GM19463 (cell line): ENCODE measurements around the gene PRLH.
"Not testable (repeated sequence)": the region's sequence is repeated elsewhere in the genome, so short reads cannot be mapped to it uniquely, and the experiment has no call there.

Source experiments
- ATAC-seq: cut with Tn5 transposase; IDR thresholded peaks from one replicate; pipeline ENCODE4 v1.9.1; 2021; ENCODE audit warnings: mild to moderate bottlenecking, moderate library complexity; ENCODE audit not compliant: unreplicated experiment

PRLH gene

DNA sequence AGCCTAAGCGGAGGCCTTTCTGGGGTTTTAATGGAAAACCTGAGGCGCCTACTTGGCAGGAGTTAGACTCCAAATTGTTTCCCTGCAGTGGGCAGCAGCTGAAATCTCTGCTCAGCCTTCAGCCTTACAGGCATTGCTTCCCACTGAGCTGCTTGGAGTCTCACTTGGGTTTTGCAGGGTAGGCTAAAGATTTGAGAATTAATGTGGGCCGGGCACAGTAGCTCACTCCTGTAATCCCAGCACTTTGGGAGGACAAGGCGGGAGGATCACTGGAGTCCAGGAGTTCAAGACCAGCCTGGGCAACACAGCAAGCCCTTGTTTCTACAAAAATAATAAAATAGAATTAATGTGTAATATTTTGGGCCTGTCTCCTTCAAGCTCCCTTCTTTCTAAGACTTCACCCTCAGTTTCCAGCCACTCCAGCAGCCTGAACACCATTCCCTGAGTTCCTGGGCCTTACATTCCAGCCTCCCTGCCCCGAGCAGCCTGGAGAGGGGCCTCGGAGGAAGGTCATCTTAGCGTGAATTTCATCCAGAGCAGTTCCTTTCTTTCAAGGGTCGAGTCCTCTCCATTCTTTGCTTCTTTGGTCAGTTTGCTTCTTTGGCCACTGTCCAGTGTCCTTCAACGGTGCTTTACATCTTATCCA is 33.2 kb downstream of the PRLH start:
- ATAC-seq: no peak

DNA sequence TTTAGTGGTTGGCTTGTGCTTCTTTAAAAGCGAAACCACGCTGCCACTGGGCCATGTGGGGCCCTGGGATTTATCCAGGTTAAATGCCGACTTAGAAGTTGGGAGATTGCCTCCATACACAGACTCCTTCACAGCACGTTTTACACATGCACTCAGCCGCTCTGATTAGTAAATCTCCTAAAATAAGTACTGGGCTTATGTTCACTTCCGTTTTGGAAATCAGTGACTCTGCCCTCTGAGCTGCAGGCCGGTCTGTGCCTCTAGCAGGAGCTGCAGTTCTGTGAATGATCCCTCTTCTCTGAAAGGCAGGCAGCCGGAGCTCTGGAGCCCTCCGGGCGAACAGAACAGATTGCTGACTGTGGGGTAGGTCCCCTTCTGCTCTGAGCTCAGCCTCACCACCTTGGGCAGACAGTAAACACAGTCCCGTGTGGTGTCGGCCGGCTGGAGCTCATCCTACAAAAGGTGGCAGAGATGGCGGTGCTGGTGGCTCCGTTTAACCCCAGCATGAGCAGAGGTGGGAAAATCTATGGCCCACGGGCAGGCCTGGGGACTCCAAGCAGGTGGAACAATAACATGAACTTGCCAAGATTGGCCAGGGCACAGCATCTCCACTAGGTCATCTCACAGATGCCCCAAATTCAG is 34.0 kb downstream of the PRLH start:
- no peak for ATAC-seq

DNA sequence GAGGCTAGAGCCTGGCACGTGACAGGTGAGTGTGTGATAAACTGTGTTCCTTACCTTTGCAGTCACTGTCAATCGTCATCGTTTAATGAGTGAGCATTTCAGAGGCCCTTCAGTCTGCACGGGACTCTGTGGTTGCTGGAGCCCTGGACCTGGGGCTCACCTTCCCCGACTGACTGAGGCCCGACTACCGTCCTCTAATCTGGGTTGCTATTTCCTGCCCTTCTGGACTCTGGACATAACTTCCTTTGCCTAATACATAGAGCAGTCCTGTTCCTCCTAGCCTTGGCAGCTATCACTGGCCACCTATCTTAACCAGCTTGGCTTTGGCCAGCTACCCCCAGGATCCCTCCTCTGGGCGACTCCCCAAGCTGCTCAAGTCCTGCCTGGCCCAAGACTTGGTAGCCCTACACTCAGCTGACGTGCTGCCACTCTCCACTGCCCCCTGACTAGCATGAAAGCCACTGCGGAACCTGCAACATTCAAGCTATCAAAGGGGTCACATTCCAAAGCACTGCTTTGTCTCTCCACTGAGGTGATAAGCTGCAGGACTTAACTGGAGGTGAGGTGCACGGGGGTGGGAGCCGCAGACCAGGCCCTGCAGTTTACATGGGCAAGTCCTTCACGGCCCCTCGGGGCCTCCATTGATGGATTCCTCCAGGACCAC is 35.2 kb downstream of the PRLH start:
- ATAC-seq: no peak

- no peak for ATAC-seq
These were observed 36.0 kb downstream of the PRLH start for GRCh38 chr2:237602409-237602808.

- ATAC-seq: no peak
These were observed 36.8 kb downstream of the PRLH start for GRCh38 chr2:237603049-237603717.

DNA sequence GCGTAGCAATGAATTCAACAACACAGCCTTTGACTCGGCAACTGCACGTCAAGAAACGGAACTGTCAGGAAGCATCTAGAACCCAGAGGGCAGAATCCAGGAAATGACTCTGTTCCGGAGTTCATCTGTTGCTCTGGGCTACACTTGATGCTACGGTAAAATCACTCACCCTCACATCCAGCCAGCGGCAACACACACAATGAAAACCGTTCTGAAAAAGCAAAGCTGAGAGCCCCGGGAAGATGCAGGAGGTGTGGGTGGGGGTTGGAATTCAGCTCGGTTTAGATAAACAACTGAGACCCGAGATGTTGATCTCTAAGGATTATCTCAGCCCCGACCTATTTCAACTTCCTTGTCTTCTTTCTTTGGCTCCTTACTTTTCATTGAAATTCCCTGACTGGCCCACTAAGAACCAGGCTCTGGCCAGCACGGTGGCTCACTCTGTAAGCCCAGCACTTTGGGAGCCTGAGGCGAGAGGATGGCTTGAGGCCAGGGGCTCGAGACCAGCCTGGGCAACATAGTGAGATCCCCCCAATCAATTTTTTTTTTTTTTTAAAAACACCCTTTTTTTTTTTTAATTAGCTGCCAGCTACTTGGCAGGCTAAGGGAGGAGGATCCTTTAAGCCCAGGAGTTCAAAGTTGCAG is 37.5 kb downstream of the PRLH start:
- ATAC-seq: no peak

GRCh38 chr2:237604391-237604790 is 38.0 kb downstream of the PRLH start:
- no peak for ATAC-seq

GRCh38 chr2:237604960-237605359 is 38.6 kb downstream of the PRLH start:
- no peak for ATAC-seq

GRCh38 chr2:237606522-237606921 is 40.1 kb downstream of the PRLH start:
- ATAC-seq: not testable (repeated sequence)

GRCh38 chr2:237612527-237613357 is 46.4 kb downstream of the PRLH start:
- no peak for ATAC-seq

- ATAC-seq: no peak
These were observed 47.3 kb downstream of the PRLH start for GRCh38 chr2:237613679-237614078.

GRCh38 chr2:237614151-237614720 is 47.9 kb downstream of the PRLH start:
- no peak for ATAC-seq

DNA sequence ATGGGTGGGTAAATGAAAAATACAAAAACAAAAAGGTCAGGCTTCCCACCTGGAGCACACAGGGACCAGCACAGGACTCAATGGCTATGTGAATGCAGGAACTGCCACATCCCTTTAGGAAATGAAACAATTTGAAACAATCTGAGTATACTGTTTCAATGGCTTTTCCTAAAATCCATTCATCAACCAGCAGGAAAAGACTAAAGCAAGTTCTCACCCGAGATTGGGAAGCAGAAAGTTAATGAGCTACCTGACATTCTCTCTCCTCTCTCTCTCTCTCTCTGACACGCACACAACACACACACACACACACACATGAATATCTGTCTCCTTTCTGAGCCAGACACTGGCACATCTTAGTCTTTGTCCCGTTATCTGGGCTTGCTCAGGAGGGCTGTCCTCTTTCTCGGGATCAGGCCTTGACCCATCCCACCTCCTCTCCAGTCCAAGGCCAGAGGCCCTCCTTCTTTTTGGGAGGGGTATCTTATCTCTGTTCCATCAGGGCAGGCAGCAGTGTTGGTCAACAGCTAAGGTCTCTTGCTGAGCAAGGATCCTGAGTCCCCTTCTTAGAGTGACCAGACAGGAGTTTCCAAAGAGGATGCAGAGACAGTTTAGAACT is 49.4 kb downstream of the PRLH start:
- ATAC-seq: no peak

GRCh38 chr2:237616373-237616733 is 50.0 kb downstream of the PRLH start:
- ATAC-seq: no peak
